IPS-20b (cell line): ENCODE data around the gene MEF2C.

Experiments used
- H3K27ac ChIP-seq: one replicate; pipeline ENCODE4 v1.5.1; 2013; ENCODE audit warnings: low read length
- H3K27me3 ChIP-seq: 2 replicates; pipeline ENCODE4 v1.6.1; 2013; ENCODE audit warnings: mild to moderate bottlenecking, low read length, inconsistent platforms; ENCODE audit not compliant: insufficient read depth
- H3K36me3 ChIP-seq: 2 replicates; pipeline ENCODE4 v1.6.1; 2013; ENCODE audit warnings: low read depth, mild to moderate bottlenecking, inconsistent platforms, low read length, moderate library complexity; ENCODE audit not compliant: insufficient read depth
- H3K4me1 ChIP-seq: 2 replicates; pipeline ENCODE4 v1.6.1; 2013; ENCODE audit warnings: mild to moderate bottlenecking, control low read depth, inconsistent platforms, low read length, moderate library complexity; ENCODE audit not compliant: insufficient read depth
- H3K4me3 ChIP-seq: 2 replicates; pipeline ENCODE4 v1.5.1; 2013; ENCODE audit warnings: mild to moderate bottlenecking, low read length, inconsistent platforms
- H3K9ac ChIP-seq: 2 replicates; pipeline ENCODE4 v1.6.1; 2013; ENCODE audit warnings: low read depth, mild to moderate bottlenecking, inconsistent platforms, low read length, moderate library complexity
- H3K9me3 ChIP-seq: 2 replicates; pipeline ENCODE4 v1.6.1; 2013; ENCODE audit warnings: mild to moderate bottlenecking, low read depth, low read length, inconsistent platforms; ENCODE audit not compliant: insufficient read depth

MEF2C gene

DNA sequence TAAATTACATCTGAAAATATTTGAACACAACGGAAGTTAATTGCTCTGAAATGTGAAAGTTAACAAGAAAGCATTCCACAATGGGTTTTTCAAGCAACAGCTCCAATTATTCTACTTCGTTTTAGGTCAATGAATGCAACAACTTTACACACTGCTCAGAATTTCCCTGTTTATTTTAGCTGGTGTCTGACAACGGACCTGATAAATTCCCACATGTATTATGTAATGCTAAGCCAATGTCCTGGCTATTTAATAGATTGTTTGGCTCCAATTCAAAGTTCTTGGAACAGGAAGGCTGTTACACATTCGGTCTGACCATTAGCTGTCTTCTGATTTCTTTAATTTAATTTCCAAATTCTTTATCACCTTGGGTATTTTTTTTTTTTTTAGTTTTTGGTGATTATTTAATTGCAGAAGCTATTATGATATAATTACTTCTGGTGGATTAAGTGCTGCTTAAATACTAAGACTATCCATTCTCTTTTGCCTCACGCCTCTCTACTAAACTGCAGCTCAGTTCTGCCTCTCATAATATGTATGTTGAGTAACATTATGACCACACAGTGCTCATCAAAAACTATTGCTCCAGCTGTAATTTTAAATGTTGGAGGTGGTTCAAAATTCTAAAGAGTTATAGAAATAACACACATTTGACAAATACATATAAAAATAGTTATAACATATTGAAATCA lies 57.9 kb downstream of the MEF2C start:
- H3K36me3 ChIP-seq = no peaks in the 10 kb centered on the region
- H3K9me3 ChIP-seq = no peaks in the 10 kb centered on the region
- no peak overlapping the region for H3K27ac ChIP-seq
- H3K4me1 ChIP-seq = peaks cover 8% of the 10 kb centered on the region; the same call in 1 of the 2 replicates
- H3K27me3 ChIP-seq = no peaks in the 10 kb centered on the region
- H3K9ac ChIP-seq = no peak overlapping the region
- H3K4me3 ChIP-seq = no peak overlapping the region

DNA sequence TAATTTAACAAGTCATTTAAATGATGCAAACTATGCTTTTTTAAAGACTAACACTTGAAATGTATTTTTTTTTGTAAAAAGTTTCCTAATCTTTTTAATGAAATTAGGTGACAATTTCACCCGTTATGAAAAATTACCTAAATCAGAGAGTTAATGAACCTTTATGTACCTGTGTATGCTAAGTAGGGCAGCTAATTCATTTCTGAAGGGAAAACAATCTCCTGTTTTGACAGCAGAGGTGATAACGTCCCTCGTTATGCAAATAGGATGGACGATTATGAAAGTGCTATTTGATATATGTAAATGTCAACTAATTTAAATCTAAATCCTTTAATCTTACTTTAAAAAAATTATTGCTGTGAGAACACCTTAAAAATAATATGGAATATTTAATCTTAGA lies 58.8 kb downstream of the MEF2C start:
- H3K4me3 ChIP-seq = no peak overlapping the region

DNA sequence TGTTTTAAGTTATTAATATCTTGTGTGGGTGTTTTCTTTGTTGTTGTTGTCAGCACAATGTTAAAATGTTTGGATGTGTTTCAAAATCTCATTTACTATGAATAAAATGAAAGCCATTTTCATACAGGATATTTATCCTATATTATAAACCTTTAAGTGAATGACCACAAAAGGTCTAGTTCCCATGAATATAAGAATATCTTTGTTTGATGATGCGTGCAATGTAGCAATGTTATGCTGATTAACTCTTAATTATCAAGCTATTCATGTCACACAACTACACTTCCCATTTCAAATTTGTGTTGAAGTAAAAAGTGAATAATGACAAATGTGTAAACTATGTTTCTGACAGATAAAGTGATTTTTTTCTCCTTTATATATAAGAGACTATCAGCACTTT lies 59.8 kb downstream of the MEF2C start:
- Histone ChIP-seq H3K27me3 (no peaks in the 10 kb centered on the region), H3K4me1 (peaks cover 13% of the 10 kb centered on the region; the same call in 1 of the 2 replicates), H3K9ac (no peak overlapping the region), H3K4me3 (no peak overlapping the region), H3K36me3 (no peaks in the 10 kb centered on the region), H3K9me3 (no peaks in the 10 kb centered on the region), H3K27ac (no peak overlapping the region)

More for the DNA sequence above, 58.8 kb downstream of the MEF2C start:
- H3K27me3 ChIP-seq = no peaks in the 10 kb centered on the region
- H3K9me3 ChIP-seq = no peaks in the 10 kb centered on the region
- no peaks in the 10 kb centered on the region for H3K36me3 ChIP-seq
- H3K4me1 ChIP-seq = peaks cover 13% of the 10 kb centered on the region; the same call in 1 of the 2 replicates
- H3K9ac ChIP-seq = no peak overlapping the region
- H3K27ac ChIP-seq = no peak overlapping the region

GRCh38 chr5:88821161-88821560 lies 61.8 kb downstream of the MEF2C start:
- Histone ChIP-seq H3K4me1 (peaks cover 9% of the 10 kb centered on the region; the same call in 1 of the 2 replicates), H3K9ac (no peak overlapping the region), H3K36me3 (no peaks in the 10 kb centered on the region), H3K4me3 (no peak overlapping the region), H3K27me3 (no peaks in the 10 kb centered on the region), H3K27ac (no peak overlapping the region), H3K9me3 (no peaks in the 10 kb centered on the region)

DNA sequence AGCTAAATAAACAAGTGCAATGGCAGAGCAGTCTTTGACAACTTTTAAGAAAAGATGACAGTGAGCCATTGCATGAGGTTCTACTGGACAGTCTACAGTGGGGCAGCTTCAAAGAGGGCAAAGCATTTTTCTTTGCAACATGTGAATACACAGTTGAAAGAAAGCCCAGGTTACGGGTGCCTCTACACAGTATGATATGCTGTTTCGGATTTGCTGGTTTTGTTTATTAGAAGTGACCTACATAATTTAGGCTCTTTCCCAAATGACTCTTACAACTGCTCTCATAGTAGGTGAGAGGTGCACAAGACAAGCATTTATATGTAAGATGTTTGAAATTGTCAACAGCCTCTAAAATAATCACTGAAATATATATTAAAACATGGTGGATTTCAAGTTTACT lies 62.4 kb downstream of the MEF2C start:
- H3K4me3 ChIP-seq = no peak overlapping the region
- H3K36me3 ChIP-seq = no peaks in the 10 kb centered on the region
- no peaks in the 10 kb centered on the region for H3K9me3 ChIP-seq
- no peak overlapping the region for H3K27ac ChIP-seq
- H3K9ac ChIP-seq = no peak overlapping the region
- H3K27me3 ChIP-seq = no peaks in the 10 kb centered on the region
- H3K4me1 ChIP-seq = peaks cover 9% of the 10 kb centered on the region; the same call in 1 of the 2 replicates

GRCh38 chr5:88819301-88819999 lies 63.5 kb downstream of the MEF2C start:
- H3K4me1 ChIP-seq = peaks cover 18% of the 10 kb centered on the region
- no peak overlapping the region for H3K4me3 ChIP-seq
- H3K9ac ChIP-seq = no peak overlapping the region
- H3K36me3 ChIP-seq = no peaks in the 10 kb centered on the region
- H3K9me3 ChIP-seq = no peaks in the 10 kb centered on the region
- no peaks in the 10 kb centered on the region for H3K27me3 ChIP-seq
- no peak overlapping the region for H3K27ac ChIP-seq

- Histone ChIP-seq H3K4me3 (no peak overlapping the region), H3K4me1 (peaks cover 22% of the 10 kb centered on the region), H3K27ac (no peak overlapping the region), H3K36me3 (no peaks in the 10 kb centered on the region), H3K9ac (no peak overlapping the region), H3K9me3 (no peaks in the 10 kb centered on the region), H3K27me3 (no peaks in the 10 kb centered on the region)
Measured at GRCh38 chr5:88818296-88818695, 64.7 kb downstream of the MEF2C start.

DNA sequence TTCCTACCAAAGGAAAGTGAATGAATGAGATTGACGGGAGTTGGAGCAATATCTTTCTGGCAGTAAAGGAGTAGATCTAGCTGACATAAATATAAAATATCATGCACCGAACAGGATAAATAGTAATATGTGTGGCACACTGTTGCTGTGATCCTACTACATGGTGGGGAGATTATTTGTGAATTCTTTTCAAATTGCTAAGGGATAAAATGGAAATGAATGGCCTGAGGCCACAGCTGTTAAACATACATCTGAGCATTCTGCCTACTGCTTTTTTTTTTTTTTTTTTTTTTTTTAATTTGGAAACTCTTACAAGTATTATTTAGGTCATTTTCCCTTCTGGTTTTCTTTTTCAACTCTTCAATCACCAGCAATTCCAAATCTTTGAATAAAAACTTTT lies 66.8 kb downstream of the MEF2C start:
- H3K4me1 ChIP-seq = peaks cover 22% of the 10 kb centered on the region
- no peak overlapping the region for H3K9ac ChIP-seq
- H3K27ac ChIP-seq = no peak overlapping the region
- no peaks in the 10 kb centered on the region for H3K36me3 ChIP-seq
- no peak overlapping the region for H3K4me3 ChIP-seq
- H3K9me3 ChIP-seq = no peaks in the 10 kb centered on the region
- no peaks in the 10 kb centered on the region for H3K27me3 ChIP-seq

GRCh38 chr5:88815050-88815789 lies 67.8 kb downstream of the MEF2C start:
- peaks cover 22% of the 10 kb centered on the region for H3K4me1 ChIP-seq
- H3K9me3 ChIP-seq = no peaks in the 10 kb centered on the region
- H3K27me3 ChIP-seq = no peaks in the 10 kb centered on the region
- no peak overlapping the region for H3K4me3 ChIP-seq
- no peak overlapping the region for H3K27ac ChIP-seq
- H3K9ac ChIP-seq = no peak overlapping the region
- H3K36me3 ChIP-seq = no peaks in the 10 kb centered on the region

GRCh38 chr5:88813805-88814575 lies 69.0 kb downstream of the MEF2C start:
- Histone ChIP-seq H3K9ac (0 out of 2 replicates have a peak overlapping the region, but pooled peaks have one; percentile 19), H3K27me3 (no peaks in the 10 kb centered on the region), H3K27ac (no peak overlapping the region), H3K4me3 (no peak overlapping the region), H3K36me3 (no peaks in the 10 kb centered on the region), H3K4me1 (peaks cover 17% of the 10 kb centered on the region), H3K9me3 (no peaks in the 10 kb centered on the region)

GRCh38 chr5:88813244-88813643 lies 69.7 kb downstream of the MEF2C start:
- H3K4me1 ChIP-seq = peaks cover 17% of the 10 kb centered on the region
- H3K9ac ChIP-seq = no peak overlapping the region
- H3K36me3 ChIP-seq = no peaks in the 10 kb centered on the region
- H3K27ac ChIP-seq = no peak overlapping the region
- no peaks in the 10 kb centered on the region for H3K27me3 ChIP-seq
- H3K9me3 ChIP-seq = no peaks in the 10 kb centered on the region
- H3K4me3 ChIP-seq = no peak overlapping the region
